C1 segment of cervical spinal cord (tissue), 14 donors: Measurements from ENCODE around the gene FBXW9.
"Not testable (repeated sequence)": the region's sequence is repeated elsewhere in the genome, so short reads cannot be mapped to it uniquely, and the experiment has no call there.

Experiments used
- DNase-seq, 14 donors: peaks; one replicate each; lab custom pipeline; 2025; lab: John Stamatoyannopoulos, UW

Gene FBXW9

DNA sequence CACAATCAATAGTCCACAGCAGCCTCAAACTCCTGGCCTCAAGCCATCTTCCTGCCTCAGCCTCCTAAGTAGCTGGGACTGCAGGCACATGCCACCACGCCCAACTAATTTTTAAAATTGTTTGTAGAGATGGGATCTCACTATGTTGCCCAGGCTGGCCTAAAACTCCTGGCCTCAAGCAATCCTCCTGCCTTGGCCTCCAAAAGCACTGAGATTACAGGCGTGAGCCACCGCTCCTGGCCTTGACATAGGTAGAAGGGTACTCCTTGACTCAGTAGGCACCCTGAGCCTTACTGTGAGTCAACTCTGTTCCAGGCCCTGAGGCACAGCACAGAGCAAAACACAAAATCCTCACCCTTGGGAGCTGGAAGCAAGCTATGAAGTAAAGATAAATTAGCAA is 19.5 kb upstream of the FBXW9 start:
- DNase-seq, result no peak

DNA sequence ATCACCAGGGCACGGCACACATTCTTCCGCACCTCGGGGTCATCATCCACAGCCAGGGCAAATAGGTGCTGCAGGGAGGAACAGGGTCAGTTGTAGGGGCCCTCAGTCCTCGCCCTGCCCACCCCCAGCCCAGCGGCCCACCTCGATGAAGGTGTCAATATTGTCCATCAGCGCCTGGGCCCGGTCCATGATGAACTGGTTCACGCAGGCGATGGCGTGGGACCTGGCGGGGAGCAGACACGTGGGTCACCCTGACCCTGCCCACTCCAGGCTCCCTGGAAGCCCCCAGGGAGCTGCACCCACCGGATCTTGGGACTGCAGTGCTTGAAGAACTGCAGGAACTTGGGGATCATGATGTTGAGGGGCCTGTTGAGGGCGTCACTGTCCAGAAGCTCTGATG is 18.7 kb upstream of the FBXW9 start:
- no peak for DNase-seq

GRCh38 chr19:12713304-12713703 is 16.9 kb upstream of the FBXW9 start:
- DNase-seq, result not testable (repeated sequence)

- DNase-seq, result not testable (repeated sequence)
Observed at GRCh38 chr19:12712077-12712476, 15.6 kb upstream of the FBXW9 start.

- no peak for DNase-seq
Observed at GRCh38 chr19:12711187-12711586, 14.8 kb upstream of the FBXW9 start.

GRCh38 chr19:12708641-12709040 is 12.2 kb upstream of the FBXW9 start:
- no peak for DNase-seq

GRCh38 chr19:12706332-12706718 is 9.9 kb upstream of the FBXW9 start:
- no peak for DNase-seq

DNA sequence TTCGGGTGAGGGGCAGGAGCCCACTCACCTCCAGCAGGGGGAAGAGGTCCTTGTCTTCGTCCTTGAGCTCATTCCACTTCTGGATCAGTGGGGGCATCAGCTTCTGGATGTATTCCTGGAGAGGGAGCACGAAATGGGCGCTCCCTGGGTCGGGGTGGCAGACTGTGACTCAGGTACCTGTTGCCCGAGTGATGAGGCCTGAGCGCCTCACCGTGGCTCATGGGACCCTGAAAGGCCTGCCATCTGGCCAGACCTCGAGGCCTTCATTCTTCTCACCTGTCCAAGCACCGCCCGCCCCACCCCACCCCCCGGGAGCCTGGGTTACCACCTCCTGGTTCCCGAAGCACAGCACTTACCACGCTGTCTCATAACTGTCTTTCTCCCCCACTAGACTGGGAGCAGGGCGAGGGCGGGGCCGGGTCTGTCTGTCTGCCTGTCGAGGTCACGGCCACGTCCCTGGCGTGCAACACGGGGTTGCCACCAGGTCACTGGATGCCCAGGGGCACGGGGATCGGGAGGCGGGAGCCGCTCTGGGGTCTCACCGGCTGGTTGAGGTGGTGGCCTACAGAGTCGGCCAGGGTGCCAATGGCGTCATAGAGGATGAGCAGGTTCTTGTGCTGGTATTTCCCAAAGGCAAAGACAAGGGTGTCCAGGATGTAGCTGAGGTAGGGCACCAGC is 9.4 kb upstream of the FBXW9 start:
- DNase-seq, result no peak

DNA sequence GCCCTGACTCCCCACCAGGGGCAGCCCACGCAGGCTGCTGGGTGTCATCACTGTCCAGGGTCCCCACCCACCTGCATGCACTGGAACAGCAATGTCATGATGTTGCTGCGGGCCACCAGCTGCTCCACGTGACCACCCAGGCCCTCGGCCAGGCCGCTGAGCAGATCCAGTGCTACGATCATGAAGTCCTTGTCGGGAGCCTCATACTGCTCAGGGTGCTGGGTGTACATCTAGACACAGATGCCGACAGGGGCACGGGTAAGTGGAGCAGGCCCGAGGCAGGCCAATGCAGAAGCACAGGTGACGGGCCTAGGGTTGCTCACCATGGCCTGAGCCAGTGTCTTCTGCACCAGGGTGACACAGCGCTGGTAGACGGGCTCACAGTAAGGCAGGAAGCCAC is 8.7 kb upstream of the FBXW9 start:
- no peak for DNase-seq

GRCh38 chr19:12703046-12703445 is 6.6 kb upstream of the FBXW9 start:
- DNase-seq, result no peak

DNA sequence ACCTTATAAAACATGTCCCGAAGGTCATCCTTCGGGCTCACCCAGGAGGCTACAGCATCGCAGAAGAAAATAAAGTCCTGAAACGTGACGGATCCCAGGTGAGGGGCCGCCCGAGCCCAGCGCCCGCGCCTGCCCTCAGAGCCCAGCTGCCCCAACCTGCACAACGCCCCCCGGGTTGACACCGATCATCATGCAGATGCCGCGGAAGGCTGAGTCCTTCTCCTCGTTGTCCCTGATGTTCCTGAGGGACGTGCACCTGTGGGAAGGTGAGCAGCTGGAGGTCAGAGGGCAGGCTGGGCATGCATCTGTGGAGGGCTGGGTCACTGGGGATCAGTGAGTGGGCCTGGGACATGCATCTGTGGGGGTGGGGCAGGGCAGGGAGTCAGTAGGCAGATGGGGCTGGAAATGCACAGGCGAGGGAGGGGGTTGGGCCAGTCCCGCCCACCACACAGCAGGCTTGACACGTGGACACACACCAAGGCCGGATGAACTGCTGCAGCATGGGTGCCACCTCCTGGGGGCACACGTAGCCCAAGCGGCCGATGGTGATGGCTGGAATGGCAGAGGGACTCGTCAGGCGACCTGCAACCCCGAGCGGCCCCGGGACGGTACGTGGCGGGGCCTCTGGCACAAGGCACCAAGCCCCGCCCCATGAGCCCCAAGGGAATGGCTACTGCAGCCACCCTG is 5.3 kb upstream of the FBXW9 start:
- DNase-seq, result no peak

GRCh38 chr19:12698138-12698537 is 1.7 kb upstream of the FBXW9 start:
- DNase-seq, result no peak

DNA sequence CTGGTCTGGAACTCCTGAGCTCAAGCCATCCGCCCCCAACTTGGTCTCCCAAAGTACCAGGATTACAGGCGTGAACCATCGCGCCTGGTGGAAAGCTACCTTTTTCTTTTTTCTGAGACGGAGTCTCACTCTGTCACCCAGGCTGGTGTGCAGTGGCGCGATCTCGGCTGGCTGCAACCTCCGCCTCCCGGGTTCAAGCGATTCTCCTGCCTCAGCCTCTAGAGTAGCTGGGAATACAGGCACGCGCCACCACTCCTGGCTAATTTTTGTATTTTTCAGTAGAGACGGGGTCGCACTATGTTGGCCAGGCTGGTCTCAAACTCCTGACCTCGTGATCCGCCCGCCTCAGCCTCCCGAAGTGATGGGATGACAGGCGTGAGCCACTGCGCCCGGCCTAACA is 994 bp upstream of the FBXW9 start:
- not testable (repeated sequence) for DNase-seq

DNA sequence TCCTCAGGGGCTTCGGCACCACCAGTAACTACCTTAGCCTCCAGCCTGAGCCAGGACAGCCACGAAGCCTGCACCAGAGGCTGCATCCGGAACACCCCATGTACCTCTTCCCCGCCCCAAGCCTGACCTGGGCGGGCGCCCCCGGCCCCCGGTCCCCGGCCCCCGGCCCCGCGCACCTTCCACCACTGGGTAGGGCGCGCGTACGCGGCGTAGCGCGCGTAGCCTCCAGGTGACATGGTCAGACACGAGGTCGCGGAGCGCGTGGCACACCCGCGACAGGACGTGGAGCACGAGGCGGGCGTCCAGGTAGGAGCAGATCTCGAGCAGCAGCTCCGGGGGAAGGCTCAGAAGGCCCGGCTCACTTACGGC is 450 bp downstream of the FBXW9 start:
- DNase-seq, result no peak

DNA sequence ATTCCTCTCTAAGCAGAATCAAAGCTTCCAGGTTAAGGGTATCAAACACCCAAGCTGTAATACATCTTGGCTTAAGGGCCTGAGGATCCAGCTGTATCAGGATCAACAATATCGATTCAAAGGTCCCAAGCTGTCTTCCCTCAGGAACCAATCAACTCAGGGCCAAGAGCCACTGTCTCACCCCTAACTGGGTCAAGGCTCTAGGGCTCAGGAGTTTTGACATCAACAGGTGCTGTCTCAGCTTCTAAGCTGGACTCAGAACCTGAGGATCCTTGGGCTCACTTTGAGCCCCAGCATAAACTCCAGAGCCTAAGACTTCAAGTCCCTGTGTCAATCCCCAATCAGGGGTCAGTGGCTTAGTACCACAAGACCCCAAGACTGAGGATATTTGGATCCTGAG is 917 bp downstream of the FBXW9 start:
- DNase-seq, result no peak

GRCh38 chr19:12695096-12695495 is 1.3 kb downstream of the FBXW9 start:
- DNase-seq, result no peak

DNA sequence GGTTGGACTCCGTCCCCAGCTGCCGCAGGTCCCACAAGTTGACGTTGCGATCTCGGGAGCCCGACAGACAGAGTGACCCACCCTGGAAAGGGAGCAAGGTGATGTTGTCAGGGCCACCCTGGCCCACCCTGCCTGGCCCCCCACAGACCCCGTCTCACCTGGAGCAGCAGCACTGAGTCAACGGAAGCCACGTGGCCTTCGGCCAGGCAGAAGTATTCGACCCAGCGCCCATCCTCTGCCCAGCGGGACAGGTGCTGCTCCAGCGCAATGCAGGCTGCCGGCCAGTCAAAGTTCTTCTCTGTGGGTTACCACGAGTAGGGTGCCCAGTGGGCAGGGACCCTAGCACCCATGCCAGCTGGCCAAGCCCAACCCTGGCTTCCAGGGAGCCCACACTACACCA is 1.8 kb downstream of the FBXW9 start:
- no peak for DNase-seq

DNA sequence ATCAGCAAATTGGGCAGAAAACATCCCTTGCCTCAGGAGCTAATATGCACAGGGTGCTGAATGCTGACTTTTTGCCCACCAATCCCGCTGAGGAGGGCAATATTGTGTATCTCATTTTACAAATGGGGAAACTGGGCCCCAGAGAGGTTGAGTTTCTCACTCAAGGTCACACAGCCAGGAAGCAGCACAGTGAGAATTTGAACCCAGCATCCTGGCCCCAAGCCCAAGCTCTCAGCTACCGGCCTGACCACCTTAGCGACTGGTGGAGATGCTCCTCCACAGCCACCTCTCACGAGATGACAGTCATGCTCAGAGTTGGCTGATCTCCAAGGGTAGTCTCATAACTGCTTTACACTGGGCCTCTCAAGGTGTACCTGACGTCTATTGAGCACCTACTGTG is 3.5 kb downstream of the FBXW9 start:
- DNase-seq, result no peak

GRCh38 chr19:12689581-12690216 is 6.7 kb downstream of the FBXW9 start:
- DNase-seq, result no peak

DNA sequence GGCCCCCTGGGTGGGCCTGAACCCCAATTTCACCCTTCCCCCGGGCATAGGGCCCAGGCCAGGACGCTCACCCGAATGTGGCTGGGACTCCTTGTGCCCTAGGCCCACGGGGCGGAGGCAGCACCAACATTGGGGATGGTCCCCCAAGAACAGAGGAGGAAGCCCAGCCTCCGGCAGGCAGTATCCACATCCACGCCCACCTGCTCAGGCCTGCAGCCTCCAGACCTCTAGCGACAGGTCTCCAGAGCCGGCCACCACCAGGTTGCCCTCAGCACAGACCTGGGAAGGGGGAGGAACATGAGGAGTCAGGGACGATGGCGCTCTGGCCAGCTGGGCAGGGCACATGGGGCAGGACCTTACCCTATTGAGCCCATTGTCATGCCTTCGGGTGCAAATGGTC is 7.4 kb downstream of the FBXW9 start:
- no peak for DNase-seq

DNA sequence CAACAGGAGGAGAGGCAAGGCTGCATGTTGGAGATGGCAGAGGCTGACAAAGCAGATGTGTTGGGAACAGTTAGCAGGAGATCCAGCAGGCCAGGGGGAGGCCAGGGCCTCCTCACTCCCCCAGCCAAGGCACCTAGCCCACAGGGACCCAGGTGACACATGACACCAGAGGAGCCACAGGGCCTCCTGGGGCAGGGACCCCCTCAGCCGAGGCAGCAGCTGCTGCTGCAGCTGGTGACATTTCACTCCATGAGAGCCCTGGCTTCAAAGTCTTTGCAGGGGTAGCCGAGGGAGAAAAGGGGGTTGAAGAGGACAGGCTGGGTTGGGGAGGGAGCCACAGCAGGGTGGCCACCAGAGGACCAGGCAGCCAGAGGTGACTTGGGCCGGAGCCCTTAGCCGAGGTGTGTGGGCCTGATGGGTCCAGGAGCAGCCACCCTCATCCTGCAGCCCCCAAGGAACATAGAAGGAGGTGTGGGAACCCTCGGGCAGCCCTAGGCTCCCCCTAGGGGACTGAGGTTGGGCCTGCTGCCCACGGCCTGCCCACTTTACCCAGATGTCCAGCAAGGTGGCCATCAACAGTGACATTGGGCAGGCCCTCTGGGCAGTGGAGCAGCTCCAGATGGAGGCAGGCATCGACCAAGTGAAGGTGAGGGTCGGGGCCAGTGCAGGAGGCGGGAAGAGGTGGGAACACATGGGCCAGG is 8.8 kb downstream of the FBXW9 start, which contains the start of gene GNG14:
Gene GNG14 (plus strand): TSS at position 503 of the 701 bp plus-strand sequence. CDS start 51 bp downstream, at position 554.
- DNase-seq, result no peak

DNA sequence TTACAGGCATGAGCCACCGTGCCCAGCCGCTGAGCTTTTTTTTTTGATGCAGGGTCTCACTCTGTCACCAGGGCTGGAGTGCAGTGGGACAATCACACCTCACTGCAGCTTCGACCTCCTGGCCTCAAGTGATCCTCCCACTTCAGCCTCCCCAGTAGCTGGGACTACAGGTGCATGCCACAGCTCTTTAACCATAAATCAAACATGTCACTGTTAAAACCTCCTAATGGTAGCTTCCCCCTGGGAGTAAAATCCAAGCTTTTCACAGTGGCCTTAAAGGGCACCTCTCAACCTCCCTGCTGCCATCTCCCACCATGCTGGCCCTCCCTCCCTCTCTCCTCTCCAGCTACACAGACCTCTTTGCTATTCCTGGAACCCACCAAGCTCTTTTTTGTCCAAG is 10.6 kb downstream of the FBXW9 start:
- DNase-seq, result no peak
